ENCODE data around the gene CACNG4.

CACNG4 gene

DNA sequence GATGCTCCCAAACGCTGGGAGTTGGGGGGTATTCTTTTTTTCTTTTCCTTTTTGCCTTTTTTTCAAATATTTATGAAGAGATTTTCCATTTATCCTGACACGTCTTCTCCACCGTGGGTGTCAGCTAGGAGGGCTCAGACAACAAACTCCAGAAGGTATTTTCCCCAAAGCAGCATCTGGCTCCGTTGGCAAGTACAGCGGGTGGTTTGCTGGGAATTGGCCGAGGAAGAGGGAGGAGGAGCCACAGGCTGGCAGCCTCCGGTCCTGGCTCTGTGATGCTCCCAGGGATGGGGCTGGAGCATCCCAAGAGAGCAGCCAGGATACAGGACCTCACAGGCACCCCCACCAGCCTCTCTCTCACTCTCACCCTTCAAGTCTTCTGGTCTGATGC lies 10.9 kb upstream of the CACNG4 start:
- H3K27me3 ChIP-seq (ENCODE audit: control insufficient read depth, insufficient read depth, low read length): no peaks in the 10 kb centered on the region
- no peak overlapping the region for H3K27ac ChIP-seq
- no peaks in the 10 kb centered on the region for H3K4me1 ChIP-seq
- H2AFZ ChIP-seq: no peak overlapping the region
- TF ChIP-seq, protein P1, sequence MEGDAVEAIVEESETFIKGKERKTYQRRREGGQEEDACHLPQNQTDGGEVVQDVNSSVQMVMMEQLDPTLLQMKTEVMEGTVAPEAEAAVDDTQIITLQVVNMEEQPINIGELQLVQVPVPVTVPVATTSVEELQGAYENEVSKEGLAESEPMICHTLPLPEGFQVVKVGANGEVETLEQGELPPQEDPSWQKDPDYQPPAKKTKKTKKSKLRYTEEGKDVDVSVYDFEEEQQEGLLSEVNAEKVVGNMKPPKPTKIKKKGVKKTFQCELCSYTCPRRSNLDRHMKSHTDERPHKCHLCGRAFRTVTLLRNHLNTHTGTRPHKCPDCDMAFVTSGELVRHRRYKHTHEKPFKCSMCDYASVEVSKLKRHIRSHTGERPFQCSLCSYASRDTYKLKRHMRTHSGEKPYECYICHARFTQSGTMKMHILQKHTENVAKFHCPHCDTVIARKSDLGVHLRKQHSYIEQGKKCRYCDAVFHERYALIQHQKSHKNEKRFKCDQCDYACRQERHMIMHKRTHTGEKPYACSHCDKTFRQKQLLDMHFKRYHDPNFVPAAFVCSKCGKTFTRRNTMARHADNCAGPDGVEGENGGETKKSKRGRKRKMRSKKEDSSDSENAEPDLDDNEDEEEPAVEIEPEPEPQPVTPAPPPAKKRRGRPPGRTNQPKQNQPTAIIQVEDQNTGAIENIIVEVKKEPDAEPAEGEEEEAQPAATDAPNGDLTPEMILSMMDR (IDR thresholded peaks at IDR 0.05): no peak
- no peak overlapping the region for H3K4me3 ChIP-seq (ENCODE audit: low read depth, low read length)
- no peaks in the 10 kb centered on the region for H3K9me3 ChIP-seq (ENCODE audit: control insufficient read depth, low read length)
- no peak overlapping the region for H3K9ac ChIP-seq
- H3K4me2 ChIP-seq (ENCODE audit: low read length): no peak overlapping the region
- no peaks in the 10 kb centered on the region for H3K36me3 ChIP-seq (ENCODE audit: control insufficient read depth, insufficient read depth, low read length)
- H3K79me2 ChIP-seq: no peaks in the 10 kb centered on the region

DNA sequence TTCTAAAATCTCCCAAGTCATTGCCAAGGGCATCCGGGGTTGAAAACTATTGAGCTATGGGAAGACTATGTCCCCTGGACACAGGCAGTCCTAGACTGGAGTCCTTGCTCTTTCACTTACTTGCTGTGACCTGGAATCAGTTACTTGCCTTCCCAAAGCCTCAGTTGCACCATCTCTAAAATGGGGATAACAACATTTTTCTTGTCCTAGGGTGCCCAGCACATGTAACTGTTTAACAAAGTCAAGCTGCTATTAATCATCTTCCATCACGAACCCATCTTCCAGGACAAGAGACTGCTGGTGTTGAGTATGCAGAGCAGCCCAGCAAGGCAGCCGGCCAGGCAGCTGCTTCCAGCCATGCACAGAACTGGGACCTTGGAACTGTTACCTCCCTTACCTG lies 9.9 kb upstream of the CACNG4 start:
- TF ChIP-seq, protein P1 (IDR thresholded peaks at IDR 0.05): no peak
- H3K4me1 ChIP-seq: no peaks in the 10 kb centered on the region
- no peak overlapping the region for H3K4me3 ChIP-seq (ENCODE audit: low read depth, low read length)
- H3K27me3 ChIP-seq (ENCODE audit: control insufficient read depth, insufficient read depth, low read length): no peaks in the 10 kb centered on the region
- H2AFZ ChIP-seq: no peak overlapping the region
- no peaks in the 10 kb centered on the region for H3K79me2 ChIP-seq
- H3K9ac ChIP-seq: no peak overlapping the region
- no peak overlapping the region for H3K27ac ChIP-seq
- H3K36me3 ChIP-seq (ENCODE audit: control insufficient read depth, insufficient read depth, low read length): no peaks in the 10 kb centered on the region
- no peak overlapping the region for H3K4me2 ChIP-seq (ENCODE audit: low read length)
- no peaks in the 10 kb centered on the region for H3K9me3 ChIP-seq (ENCODE audit: control insufficient read depth, low read length)

DNA sequence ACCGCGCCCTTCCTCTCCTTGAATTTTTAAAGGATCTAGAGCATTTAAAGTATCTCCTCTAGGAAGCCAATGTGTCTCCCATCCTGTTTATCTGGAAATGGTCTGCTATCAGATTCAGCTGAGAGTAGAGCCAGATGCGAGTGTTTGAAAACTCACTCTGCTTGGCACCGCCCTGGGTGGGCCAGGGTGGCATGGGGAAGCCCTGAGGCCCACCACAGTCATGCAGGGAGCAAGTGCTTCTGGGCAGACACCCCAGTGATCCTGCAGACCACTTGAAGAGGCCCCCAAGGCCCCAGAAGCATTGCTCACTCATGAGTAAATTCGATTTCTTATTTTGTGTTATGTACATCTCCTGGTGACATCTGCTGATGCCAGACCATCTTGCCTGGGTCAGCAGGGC lies 8.7 kb upstream of the CACNG4 start:
- Histone ChIP-seq H3K9me3 (ENCODE audit: control insufficient read depth, low read length) (no peaks in the 10 kb centered on the region), H3K4me2 (ENCODE audit: low read length) (no peak overlapping the region), H3K9ac (no peak overlapping the region), H3K36me3 (ENCODE audit: control insufficient read depth, insufficient read depth, low read length) (no peaks in the 10 kb centered on the region), H3K27me3 (ENCODE audit: control insufficient read depth, insufficient read depth, low read length) (no peaks in the 10 kb centered on the region), H3K27ac (no peak overlapping the region), H2AFZ (no peak overlapping the region), H3K4me1 (no peaks in the 10 kb centered on the region), H3K79me2 (no peaks in the 10 kb centered on the region), H3K4me3 (ENCODE audit: low read depth, low read length) (no peak overlapping the region)
- TF ChIP-seq, protein P1 (IDR thresholded peaks at IDR 0.05): no peak

DNA sequence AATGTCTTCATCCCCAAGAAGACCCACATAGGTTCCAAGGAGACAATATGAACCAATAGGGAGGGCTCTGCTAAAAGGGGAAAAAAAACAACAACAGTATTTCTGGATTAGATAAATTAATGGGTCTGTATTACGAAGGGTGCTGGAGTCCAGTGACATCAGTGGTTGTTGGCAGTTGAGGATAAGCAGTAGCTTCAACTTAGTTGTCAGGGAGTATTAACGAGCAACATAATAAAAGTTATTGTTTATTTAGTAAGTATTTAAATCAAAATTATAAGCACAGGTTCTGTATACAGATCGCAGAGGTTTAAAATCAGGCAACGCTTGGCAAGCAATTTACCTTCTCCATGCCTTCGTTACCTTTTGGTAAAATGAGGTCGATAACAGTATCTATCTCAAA lies 7.6 kb upstream of the CACNG4 start:
- Histone ChIP-seq H2AFZ (no peak overlapping the region), H3K79me2 (no peaks in the 10 kb centered on the region), H3K27me3 (ENCODE audit: control insufficient read depth, insufficient read depth, low read length) (no peaks in the 10 kb centered on the region), H3K9ac (no peak overlapping the region), H3K4me3 (ENCODE audit: low read depth, low read length) (no peak overlapping the region), H3K9me3 (ENCODE audit: control insufficient read depth, low read length) (no peaks in the 10 kb centered on the region), H3K36me3 (ENCODE audit: control insufficient read depth, insufficient read depth, low read length) (no peaks in the 10 kb centered on the region), H3K4me1 (no peaks in the 10 kb centered on the region), H3K27ac (no peak overlapping the region), H3K4me2 (ENCODE audit: low read length) (no peak overlapping the region)
- TF ChIP-seq, protein P1 (IDR thresholded peaks at IDR 0.05): no peak

DNA sequence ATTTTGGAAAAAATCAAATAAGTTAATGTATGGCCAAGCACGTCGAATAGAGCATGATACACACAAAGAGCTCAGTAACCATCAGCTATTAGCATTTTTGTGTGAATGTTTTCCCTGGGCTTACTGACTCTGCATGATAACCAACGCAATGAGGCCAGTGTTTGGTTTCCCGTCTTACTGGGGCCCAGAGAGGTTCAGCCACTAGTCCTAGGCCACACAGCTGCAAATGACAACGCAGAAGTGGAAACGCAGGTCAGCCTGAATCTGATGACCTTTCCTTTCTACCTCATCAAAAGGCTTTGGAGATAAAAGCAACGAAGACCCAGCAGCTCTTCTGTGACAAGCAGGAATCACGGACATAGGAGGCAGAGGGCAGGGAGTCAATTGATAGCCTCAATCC lies 7.2 kb upstream of the CACNG4 start:
- no peak overlapping the region for H3K4me2 ChIP-seq (ENCODE audit: low read length)
- H3K4me1 ChIP-seq: no peaks in the 10 kb centered on the region
- H3K27me3 ChIP-seq (ENCODE audit: control insufficient read depth, insufficient read depth, low read length): no peaks in the 10 kb centered on the region
- no peaks in the 10 kb centered on the region for H3K79me2 ChIP-seq
- no peaks in the 10 kb centered on the region for H3K36me3 ChIP-seq (ENCODE audit: control insufficient read depth, insufficient read depth, low read length)
- no peak overlapping the region for H3K4me3 ChIP-seq (ENCODE audit: low read depth, low read length)
- no peak overlapping the region for H3K27ac ChIP-seq
- no peak overlapping the region for H2AFZ ChIP-seq
- no peak overlapping the region for H3K9ac ChIP-seq
- no peaks in the 10 kb centered on the region for H3K9me3 ChIP-seq (ENCODE audit: control insufficient read depth, low read length)
- TF ChIP-seq, protein P1 (IDR thresholded peaks at IDR 0.05): no peak

Data from parathyroid adenoma (tissue), 2 donors.